NCI-H524 treated with DMSO at 0.1 percent for 48 hours (cell line): ENCODE data around the gene ZNF697.
"Not testable (repeated sequence)": the region's sequence is repeated elsewhere in the genome, so short reads cannot be mapped to it uniquely, and the experiment has no call there.

ENCODE experiments used
- DNase-seq: peaks from one replicate; lab custom pipeline; 2025; lab: John Stamatoyannopoulos, UW

ZNF697 gene

DNA sequence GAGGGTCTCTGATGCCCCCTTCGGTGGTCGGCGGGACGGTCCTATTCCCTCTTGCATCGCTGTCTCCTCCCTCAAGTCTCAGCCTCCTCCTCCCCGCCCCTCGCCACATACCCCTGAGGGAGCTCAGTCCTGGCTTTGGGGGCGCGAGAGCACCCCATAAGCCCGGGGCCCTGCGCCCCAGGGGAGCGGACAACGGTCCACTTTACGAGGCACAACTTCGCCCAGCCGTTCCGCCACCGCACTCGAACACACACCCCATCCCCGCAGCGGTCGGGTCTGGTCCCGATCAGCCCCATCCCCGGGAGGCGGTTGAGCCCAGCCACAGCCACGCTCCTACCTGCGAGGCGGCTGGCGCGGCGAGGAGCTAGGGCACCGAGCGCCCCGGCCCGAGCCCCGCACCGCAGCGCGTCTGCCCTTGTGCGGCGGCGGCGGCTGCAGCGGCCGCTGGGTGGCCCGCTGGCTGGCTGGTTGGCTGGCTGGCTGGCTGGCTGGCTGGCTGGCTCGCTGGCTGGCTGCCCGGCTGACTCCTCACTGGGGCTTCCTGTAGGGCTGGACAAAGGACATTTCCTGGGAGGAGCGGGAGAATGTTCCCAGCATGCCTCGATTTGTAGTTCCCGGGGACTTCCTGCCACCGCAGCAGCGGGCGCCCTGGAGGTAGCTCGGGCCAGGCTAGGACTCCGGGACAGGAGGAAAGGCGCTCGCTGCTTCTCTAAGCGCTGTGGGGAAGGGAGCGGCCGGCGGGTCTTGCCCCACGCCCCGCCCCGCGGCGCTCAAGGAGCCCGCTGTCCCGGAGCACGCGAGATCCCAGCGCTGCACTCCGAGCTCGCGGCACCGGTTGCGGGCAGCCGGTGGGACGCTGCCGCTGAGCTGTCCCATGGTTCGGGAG lies at the start of gene ZNF697:
Gene ZNF697, minus strand, starts transcription at position 533 of the 886 bp plus-strand sequence. CDS start 22,166 bp downstream, outside the sequence.
- peak; percentile 75 for DNase-seq

DNA sequence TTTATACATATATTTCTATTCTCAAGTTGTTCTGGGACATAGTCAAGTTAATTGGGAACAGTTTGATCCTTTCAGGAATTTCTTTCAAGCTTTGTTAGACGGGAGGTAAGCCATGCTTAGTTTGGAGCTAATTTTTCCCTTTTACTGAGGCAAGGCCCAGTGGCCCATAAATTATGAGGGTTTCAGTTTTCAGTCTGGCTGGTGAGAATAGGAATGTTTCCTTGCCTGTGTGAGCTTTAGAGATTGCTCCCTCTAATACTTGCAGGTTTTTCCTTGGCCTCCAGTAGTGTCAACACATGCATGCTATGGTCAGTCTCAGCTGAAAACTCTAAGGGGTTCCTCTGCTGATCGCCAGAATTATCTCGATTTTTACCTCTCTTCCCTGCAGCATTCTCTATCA lies 49.5 kb upstream of the ZNF697 start:
- DNase-seq = no peak

DNA sequence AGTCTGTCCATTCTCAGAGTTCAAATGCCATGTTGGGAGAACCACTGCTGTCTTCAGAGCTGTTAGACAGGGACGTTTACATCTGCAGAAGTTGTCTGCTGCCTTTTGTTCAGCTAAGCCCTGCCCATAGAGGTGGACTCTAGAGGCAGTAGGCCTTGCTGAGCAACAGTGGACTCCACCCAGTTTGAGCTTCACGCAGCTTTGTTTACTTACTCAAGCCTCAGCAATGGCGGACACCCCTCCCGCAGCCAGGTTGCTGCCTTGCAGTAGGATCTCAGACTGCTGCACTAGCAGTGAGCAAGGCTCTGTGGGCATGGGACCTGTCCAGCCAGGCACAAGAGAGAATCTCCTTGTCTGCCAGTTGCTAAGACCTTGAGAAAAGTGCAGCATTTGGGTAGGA lies 48.8 kb upstream of the ZNF697 start:
- DNase-seq = not testable (repeated sequence)

DNA sequence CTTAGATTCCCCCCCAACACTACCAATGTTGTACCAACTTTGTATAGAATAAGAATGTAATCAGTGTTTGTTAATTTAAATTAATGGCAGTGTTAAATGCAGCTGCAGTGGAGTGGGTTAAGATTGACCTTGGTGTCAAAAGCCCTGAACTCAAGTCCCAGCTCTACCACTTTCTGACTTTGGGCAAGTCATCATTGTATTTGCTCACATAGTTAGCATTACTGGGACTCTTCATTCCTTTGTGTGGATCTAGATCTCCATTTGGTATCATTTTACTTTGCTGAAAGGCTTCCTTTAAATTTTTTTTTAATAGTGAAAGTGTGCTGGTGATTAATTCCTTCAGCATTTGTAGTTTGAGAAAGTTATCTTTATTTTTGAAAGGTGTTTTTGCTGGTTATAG lies 41.4 kb upstream of the ZNF697 start:
- DNase-seq = no peak

DNA sequence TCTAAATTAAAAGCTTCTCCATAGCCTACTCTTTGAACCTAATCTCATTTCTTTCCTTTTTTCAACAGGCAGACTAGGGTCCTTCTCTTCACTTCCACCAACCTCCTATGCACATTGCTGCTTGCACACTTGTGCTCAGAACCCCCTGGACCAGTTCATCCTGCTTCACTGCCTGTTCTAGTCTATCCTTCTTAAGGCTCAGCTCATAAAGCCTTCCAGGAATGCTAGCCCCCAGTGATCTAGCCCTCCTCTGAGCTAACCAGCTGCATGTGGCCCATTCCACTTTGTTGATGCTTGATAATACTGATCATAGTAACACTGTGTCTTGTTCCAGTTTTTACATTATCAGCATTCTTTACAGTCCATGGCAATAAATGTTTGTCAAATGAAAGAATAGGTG lies 40.7 kb upstream of the ZNF697 start:
- no peak for DNase-seq

DNA sequence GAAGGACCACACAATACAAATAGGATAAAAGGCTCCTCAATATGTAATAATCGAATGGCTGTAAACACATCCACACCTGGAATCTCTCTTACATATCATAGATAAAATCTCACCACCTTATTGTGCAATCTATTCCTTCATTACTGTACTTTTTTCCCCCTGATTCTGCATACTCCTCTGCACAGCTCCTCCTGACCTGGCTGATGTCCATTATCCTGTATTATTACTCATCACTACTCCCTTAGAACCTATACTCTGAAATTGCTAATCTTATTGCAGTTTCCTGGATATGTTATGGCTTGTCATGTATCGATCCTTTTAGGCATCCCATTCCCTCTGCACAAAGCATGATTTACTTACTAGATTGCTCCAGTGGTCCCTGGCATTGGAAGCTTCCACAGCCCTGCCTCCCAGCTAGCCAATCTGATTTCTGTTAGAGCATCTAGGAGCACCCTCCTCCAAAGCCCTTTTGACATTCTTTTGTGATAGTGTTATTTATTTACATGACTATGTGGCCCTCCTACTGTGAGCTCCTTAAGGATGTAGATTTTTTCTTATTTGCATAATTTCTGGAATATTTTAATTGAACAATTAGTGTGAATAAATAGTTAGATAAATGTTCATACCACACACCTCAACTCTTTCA lies 39.5 kb upstream of the ZNF697 start:
- no peak for DNase-seq

DNA sequence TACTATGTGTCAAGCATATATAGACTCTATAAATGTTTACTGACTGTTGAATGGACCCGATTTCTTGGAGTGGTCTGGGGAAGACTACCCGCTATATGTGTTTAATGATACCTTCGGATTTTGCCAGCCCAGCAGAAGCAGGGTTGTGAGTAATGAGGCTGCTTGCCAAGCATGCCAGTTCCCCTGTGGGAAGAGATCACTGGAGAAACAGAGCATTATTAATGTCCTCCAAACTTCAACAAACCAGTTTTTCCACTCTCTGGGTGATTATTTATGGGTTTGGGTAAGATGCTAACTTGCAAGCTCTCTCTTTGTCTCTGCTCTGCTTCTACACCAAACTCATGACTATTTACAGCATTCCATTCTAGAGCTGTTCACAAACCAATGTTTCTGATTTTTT lies 38.6 kb upstream of the ZNF697 start:
- DNase-seq = no peak

DNA sequence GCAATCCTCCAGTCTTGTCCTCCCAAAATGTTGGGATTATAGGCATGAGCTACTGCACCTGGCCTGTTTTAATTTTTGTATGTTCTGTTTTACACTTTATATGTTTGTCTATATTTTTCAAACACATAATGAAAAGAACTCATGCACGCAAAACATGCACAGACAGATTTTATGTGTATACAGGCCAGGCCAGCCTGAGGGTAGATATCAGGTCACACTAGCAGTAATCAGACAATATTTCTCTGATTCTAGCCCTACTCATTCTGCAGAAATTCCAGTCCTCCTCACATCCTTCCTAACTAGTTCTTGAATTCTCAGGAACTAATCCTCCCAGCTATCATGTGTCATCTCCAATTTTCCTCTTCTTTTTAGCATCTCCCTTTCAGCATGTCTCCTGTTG lies 35.8 kb upstream of the ZNF697 start:
- DNase-seq = no peak

DNA sequence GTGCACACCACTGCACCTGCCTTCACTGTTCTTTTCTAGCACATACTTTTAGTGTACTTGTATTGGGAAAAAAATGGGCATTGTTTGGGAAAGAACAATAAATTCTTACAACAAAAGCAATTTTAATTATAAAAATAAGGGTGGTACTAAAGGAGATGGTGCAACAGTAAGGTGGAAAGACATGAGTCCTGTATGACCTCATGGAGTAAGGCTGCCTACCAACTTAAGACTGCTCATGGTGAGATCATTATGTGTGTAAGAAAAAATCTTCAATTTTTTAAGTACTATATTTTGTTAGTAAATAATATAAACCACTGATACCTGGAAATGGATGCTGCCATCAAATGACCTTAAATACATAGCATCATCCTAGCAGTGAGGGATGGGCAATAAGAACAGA lies 34.1 kb upstream of the ZNF697 start:
- no peak for DNase-seq

DNA sequence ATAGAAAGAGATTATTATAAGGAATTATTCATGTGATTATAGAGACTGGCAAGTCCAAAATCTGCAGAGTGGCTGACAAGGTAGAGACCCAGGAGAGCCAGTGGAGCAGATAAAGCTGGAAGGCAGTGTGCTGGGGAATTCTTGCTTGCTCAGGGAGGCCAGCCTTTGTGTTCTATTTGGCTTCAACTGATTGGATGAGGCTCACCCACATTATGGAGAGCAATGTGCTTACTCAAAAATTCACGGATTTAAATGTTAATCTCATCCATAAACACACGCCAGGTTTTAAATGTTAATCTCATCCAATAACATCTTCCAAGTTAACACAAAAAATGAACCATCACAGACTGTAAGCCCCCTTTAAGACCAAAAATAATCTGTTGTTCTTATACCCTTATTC lies 33.5 kb upstream of the ZNF697 start:
- no peak for DNase-seq

DNA sequence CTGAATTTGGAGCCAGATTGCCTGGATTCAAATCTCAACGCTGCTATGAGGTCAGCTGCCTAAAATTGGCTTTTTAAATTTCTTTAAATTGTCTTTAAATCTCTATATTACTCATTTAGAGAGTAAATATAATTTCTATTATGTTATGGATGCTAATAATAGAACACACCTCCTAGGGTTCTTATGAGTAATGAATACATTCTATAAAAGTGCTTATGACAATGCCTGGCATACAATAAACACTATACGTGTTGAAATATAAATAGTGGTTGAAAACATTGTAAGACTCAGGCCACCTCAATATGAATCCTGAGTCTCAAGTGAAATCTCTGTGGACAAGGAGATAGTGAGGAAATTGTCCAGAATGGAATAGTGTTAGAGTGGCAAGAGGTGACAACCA lies 32.7 kb upstream of the ZNF697 start:
- DNase-seq = no peak

DNA sequence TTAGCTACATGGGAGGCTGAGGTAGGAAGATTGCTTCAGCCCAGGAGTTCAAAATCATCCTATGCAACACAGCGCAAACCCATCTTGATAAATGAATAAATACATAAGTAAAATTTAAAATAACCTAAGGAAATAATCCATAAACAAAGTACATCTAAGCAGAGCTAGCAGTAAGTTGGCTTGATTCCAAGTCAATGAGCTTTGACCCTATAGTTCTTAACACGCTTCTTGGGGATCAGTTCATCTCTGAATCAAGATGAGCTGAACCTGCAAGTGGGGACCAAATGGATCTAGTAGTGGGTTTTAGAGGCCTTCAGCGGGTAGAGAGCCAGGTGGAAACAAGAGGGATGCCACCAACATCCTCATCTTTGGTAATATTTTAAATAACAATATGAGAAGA lies 32.1 kb upstream of the ZNF697 start:
- no peak for DNase-seq

DNA sequence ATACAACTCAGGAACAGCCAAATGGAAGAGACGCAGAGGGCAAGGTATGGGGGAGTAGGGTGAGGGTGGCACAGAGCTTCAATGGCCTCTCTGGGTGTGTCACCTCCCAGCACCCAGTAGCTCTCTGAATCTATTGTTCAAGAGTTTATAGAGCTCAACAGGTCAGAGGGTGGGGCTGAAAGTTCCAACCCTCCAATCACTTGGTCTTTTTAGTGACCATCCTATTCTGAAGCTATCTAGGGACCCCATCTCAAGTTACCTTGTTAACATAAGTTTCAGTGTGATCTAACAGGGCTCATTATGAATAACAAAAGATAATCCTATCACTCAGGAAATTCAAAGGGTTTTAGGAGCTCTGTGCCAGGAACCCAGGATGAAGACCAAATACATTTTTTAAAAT lies 31.2 kb upstream of the ZNF697 start:
- no peak for DNase-seq

DNA sequence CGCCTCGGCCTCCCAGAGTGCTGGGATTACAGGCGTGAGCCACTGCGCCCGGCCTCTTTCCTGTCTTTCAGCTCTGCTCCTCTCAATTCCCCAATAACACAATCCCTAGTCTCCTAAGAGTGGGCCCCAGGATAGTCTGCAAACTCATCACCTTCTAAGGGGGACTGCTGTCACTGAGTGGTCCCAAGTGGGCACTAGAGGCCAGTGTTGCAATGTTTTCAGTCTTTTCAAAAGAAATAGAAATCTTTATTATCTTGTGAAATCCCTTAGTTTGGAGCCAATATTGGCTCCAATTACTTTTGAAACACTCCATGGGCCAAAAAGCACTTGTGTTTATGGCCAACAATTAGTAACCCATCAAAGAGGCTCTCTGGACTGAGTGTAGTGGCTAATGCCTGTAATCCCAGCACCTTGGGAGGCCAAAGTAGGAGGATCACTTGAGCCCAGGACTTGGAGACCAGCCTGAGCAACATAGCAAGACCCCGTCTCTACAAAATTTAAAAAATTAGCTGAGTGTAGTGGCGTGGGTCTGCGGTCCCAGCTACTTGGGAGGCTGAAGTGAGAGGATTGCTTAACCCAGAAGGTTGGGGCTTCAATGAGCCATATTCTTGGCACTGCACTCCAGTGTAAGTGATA lies 28.6 kb upstream of the ZNF697 start:
- DNase-seq = no peak

DNA sequence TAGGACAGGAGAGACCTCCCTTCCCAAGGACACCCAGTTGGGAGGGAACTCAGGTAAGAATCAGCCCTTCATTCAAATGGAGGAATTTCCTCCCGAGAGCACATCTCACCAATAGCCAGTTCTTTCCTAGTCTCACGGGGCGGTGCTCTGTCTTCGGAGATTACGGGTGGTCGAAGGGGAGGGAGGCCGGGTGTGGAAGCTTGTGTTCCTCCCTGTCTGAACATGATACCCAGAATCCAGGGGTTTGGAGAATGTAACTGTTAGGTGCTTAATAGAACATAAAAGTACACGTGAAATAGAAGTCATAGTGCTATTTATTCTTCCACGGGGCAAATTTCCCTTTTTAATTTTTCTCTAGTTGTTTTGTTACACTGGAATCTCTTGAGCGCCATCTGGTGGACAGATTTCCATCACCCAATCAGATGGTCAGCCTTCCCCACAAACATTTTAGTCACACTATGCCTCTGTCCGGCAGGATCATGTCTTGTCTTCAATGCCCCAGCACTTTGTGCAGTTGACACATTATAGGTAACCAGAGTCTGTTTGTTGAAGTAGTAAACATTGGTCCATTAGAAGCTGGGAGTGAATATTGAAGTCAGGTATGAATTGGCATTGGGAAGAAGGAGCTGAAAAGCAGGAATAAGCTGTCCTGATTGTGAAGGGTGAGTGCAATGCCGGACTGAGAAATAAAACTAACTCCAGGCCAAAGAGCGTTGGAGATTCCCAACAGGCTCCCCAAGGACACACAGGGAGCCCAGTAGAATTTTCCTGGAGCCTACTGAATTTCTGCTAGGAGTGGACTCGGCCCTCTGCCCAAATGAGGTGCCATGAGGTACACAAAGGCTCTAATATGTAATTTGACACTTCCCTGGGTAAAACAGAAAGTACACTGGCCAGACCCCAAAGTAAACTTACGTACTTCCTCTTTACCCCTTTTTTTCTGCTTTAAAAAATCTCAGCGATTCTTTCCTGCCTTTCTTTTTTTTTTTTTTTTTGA lies 27.6 kb upstream of the ZNF697 start:
- peak; percentile 33 for DNase-seq

DNA sequence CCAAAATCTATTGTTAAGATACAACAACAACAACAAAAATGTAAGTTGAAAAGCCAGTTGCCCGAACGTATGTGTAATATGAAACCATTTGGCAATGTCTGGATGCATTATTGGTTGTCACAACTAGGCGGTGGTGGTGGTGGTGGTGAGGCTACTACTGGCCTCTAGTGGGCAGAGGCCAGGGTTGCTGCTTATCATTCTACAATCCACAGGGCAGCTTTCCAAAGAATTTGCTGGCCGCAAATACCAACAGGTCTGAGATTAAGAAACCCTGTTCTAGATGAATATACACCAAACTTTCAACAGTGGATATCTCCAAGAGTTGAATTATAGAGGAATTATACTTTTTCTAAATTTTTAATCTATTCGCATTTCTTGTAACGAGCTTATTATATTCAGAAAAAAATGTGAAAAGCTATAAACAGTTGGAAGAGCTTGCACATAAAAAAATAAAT lies 26.8 kb upstream of the ZNF697 start:
- DNase-seq = no peak

DNA sequence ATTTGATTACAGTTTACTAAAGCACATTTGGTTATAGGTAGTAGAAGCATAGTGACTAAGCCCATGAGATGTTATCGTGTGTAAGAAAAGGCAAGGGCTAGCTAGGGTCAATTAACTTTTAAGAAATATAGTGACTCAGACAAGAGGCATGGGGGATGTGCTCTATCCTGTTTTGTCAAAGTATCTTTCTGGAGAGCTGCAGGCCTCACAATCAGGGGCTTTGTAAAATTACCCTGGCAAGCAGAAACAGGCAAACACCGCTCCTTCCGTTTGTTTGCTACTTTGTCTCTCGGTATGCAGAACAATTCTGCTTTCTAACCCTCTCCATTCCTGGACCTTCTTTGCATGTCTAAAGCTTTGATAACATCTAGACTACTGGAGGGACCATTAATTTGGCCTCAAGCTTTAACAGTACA lies 26.1 kb upstream of the ZNF697 start:
- no peak for DNase-seq

DNA sequence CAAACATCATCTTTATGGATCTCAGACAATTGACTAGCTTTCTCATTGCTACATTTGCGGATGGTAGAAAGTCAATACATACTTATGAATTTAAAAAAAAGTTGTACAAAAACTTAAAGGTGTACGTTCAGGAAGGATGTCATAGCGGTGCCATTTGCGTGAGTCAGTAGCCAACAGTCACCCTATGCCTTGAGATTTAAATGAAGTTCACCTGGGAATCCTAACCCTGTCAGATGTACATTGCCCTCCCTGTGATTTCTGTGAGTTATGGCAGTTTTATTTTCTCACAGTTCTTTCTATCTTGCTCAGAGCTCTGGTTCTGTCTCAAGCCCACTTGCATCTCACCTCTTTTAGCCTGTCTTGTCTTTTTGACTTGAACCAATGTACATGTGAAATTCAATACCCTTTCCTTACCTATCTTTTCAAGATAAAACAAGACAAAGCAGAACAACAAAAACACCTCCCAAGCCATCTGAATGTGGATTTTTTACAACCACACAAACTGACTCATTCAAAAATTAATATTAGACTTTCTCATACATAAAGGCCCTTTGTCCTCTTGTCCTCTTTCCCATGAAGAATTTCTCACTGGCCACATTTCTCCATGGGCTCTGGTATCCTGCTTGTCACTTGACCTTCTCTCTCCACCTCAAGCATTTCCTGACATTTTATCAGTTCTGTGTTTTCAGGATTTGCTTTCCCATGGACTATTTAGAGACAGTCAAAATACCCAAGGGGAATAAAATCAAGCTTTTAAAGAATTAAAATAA lies 25.3 kb upstream of the ZNF697 start:
- no peak for DNase-seq

DNA sequence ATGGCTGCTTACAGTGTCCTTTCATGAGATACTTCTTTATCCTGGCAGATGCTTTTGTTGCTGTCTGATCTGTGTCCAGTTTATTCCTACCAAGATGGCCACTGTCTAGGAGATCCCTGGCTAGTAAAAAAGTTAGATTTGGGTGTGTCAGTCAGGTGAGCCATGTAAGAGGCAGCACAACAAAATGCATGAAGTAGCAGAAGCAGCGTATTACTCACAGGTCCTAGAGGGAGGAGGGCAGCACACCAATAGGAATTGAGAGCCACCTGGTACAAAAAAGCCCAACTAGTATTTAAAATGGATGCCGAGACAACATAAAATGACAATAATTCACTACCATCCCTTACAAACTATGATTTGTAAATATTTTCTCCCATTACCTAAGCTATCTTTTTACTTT lies 22.8 kb upstream of the ZNF697 start:
- DNase-seq = no peak

DNA sequence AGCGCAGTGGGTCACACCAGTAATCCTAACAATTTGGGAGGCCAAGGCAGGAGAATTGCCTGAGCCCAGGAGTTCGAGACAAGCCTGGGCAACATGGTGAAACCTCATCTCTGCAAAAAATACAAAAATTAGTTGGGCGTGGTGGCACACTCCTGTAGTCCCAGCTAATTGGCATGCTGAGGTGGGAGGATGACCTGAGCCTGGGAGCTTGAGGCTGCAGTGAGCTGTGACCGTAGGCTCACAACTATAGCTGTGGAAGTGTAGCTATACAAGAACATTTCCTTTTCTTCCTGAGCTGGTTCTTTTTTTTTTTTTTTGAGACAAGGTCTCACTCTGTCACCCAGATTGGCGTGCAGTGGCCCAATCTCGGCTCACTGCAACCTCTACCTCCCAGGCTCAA lies 19.1 kb upstream of the ZNF697 start:
- no peak for DNase-seq

DNA sequence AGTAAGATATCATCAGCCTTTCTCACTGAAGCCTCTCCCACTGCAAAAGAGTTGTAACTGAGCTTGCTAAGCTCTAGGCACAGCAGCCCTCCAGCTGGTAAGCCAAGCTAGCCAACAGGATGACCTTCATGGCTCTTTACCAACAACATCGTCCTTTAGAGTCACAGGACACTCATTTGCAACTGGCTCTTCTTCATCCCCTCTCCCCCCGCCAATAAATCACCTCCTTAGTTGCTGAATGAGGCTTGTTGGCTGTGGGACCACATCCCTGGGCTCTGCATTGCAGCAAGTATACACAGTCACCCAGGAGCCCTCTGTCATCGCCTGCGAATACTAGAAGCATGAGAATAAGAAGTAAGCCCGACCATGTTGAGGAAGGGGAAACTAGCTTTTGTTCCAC lies 16.0 kb upstream of the ZNF697 start:
- no peak for DNase-seq
